Naive thymus-derived CD4-positive, alpha-beta T cell (primary cell): ENCODE measurements around the gene CYLD. TPM values are rescaled to one million over a fixed set of nuclear protein-coding genes. Genes with fewer than 3 reads are reported as not detected.

Experiments used
- ATAC-seq: fragments of 150-1000 bp; cut with Tn5 transposase; 2 replicates; pipeline ENCODE4 v1.10.0; 2021; ENCODE audit warnings: mild to moderate bottlenecking, moderate library complexity
- CTCF ChIA-PET: fragments of 350-600 bp; sonication (Branson Sonifier 250); formaldehyde crosslinking; loops from one replicate; lab custom pipeline; 2021; ENCODE audit warnings: antibody characterized with exemption; lab: Charles Lee
- POLR2A ChIA-PET: fragments of 350-600 bp; sonication (Branson Sonifier 250); formaldehyde crosslinking; loops from one replicate; lab custom pipeline; 2021; ENCODE audit warnings: antibody characterized with exemption, inconsistent platforms; lab: Charles Lee
- DNase-seq, 9 donors: peaks; one replicate each; pipeline versions ENCODE4 v3.0.0 to v3.0.0-alpha.2; 2020 to 2022; ENCODE audit warnings: mixed read lengths in 1 of 9
- H3K27ac ChIP-seq: one replicate; pipeline ENCODE4 v1.7.0; 2013; ENCODE audit warnings: mild to moderate bottlenecking, low read depth, low read length, moderate library complexity
- H3K27me3 ChIP-seq, 2 donors: one replicate each; pipeline ENCODE4 v1.7.0; 2013; ENCODE audit warnings: low read length in 2 of 2, mild to moderate bottlenecking in 2 of 2, moderate library complexity in 2 of 2; ENCODE audit not compliant: control insufficient read depth in 2 of 2, insufficient read depth in 2 of 2
- H3K36me3 ChIP-seq, 3 experiments: 1 replicate in 2 of 3; 2 replicates in 1 of 3; pipeline ENCODE4 v1.7.0; 2013; ENCODE audit warnings: low read length in 3 of 3, mild to moderate bottlenecking in 3 of 3, moderate library complexity in 1 of 3; ENCODE audit not compliant: insufficient read depth in 3 of 3, control insufficient read depth in 2 of 3
- H3K4me1 ChIP-seq, 2 donors: one replicate each; pipeline ENCODE4 v1.7.0; 2013; ENCODE audit warnings: low read length in 2 of 2, mild to moderate bottlenecking in 2 of 2, moderate library complexity in 1 of 2; ENCODE audit not compliant: control insufficient read depth in 2 of 2, insufficient read depth in 2 of 2
- H3K4me3 ChIP-seq: 2 replicates; pipeline ENCODE4 v1.7.0; 2013; ENCODE audit warnings: mild to moderate bottlenecking, low read length
- H3K9me3 ChIP-seq, 3 experiments: 1 replicate in 2 of 3; 2 replicates in 1 of 3; pipeline ENCODE4 v1.7.0; 2013; ENCODE audit warnings: low read length in 3 of 3; ENCODE audit not compliant: control insufficient read depth in 2 of 3
- H3K27ac Mint-ChIP-seq, 9 donors: one replicate each; pipeline ENCODE4 v1.8.0; 2020 to 2022; ENCODE audit warnings: mixed read lengths in 9 of 9, mild to moderate bottlenecking in 8 of 9, moderate library complexity in 5 of 9, inconsistent platforms in 2 of 9
- H3K27me3 Mint-ChIP-seq, 5 donors: one replicate each; pipeline ENCODE4 v1.8.0; 2021 to 2022; ENCODE audit warnings: mixed read lengths in 5 of 5, mild to moderate bottlenecking in 1 of 5
- H3K36me3 Mint-ChIP-seq, 5 donors: one replicate each; pipeline ENCODE4 v1.8.0; 2020 to 2022; ENCODE audit warnings: mixed read lengths in 5 of 5, mild to moderate bottlenecking in 3 of 5, inconsistent platforms in 1 of 5
- H3K4me1 Mint-ChIP-seq, 7 donors: one replicate each; pipeline ENCODE4 v1.8.0; 2020 to 2022; ENCODE audit warnings: mixed read lengths in 7 of 7, mild to moderate bottlenecking in 3 of 7, inconsistent platforms in 1 of 7
- H3K4me3 Mint-ChIP-seq, 10 donors: one replicate each; pipeline ENCODE4 v1.8.0; 2020 to 2022; ENCODE audit warnings: mild to moderate bottlenecking in 10 of 10, mixed read lengths in 10 of 10, moderate library complexity in 6 of 10, inconsistent platforms in 2 of 10
- H3K9me3 Mint-ChIP-seq, 11 donors: one replicate each; pipeline ENCODE4 v1.8.0; 2020 to 2022; ENCODE audit warnings: mixed read lengths in 11 of 11, mild to moderate bottlenecking in 4 of 11, inconsistent platforms in 1 of 11, moderate library complexity in 1 of 11
- intact Hi-C, 2 donors: fragments of 100-400 bp; cut with micrococcal nuclease; formaldehyde crosslinking; loops; one replicate each; pipeline ENCODE4 v1.15.1; 2023
- microRNA-seq: library from miRNA; unstranded; fragments of <30 nt; microRNA quantifications from one replicate; pipeline ENCODE4 v1.2.0, GENCODE V29; 2022; ENCODE audit warnings: borderline microRNAs expressed
- polyA plus RNA-seq, 2 donors: library from polyadenylated mRNA; unstranded; fragments of 300-500 nt; fragmentation: Illumina TruSeq; gene quantifications; one replicate each; pipeline ENCODE4 v1.2.3, GENCODE V29; 2021
- total RNA-seq, 6 experiments: library from RNA in 5 of 6; stranded (reverse) in 5 of 6; gene quantifications; 1 replicate in 5 of 6; 2 replicates in 1 of 6; pipeline ENCODE4 v1.2.3 and lab custom pipeline; 2021 to 2026

The CYLD gene
- total and polyA plus RNA-seq, 7 experiments from 2014 or later: 170 to 393 (median 276) TPM

DNA sequence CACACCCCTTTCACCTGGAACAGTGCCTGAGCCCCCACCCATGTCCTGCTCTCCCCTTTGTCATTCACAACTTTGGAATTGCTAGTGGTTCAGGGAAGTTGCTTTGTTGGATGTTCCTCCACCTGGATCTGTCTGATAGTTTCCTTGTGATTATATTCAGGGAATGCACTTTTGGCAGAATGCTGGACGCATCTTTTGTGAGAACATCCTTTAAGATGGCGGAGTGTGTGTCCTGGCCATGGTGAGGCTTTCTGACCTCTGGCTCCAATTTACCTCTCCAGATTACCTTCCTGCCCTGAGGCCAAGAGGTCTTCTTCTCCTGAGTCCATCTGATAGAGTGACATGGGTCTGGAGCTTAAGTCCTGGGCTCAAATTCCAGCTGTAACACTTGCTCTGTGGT lies 104.6 kb downstream of the CYLD start:
- no peaks in the 10 kb centered on the region for H3K27me3 ChIP-seq
- DNase-seq (no peak), ATAC-seq (no peak)
- Mint-ChIP-seq H3K4me3 (no peak overlapping the region), H3K9me3 (no peaks in the 10 kb centered on the region), H3K27me3 (peaks cover 0 to 39% (median 4%) of the 10 kb centered on the region in 5 donors), H3K36me3 (no peaks in the 10 kb centered on the region), H3K27ac (no peak overlapping the region), H3K4me1 (peaks cover 0 to 10% (median 2%) of the 10 kb centered on the region in 7 donors)
- H3K4me1 ChIP-seq: no peaks in the 10 kb centered on the region
- H3K4me3 ChIP-seq: no peak overlapping the region
- ChIA-PET POLR2A (no interaction called here), CTCF (no interaction called here)
- intact Hi-C loops: no loop called here
- no peaks in the 10 kb centered on the region for H3K36me3 ChIP-seq
- H3K27ac ChIP-seq: no peak overlapping the region
- no peaks in the 10 kb centered on the region for H3K9me3 ChIP-seq

DNA sequence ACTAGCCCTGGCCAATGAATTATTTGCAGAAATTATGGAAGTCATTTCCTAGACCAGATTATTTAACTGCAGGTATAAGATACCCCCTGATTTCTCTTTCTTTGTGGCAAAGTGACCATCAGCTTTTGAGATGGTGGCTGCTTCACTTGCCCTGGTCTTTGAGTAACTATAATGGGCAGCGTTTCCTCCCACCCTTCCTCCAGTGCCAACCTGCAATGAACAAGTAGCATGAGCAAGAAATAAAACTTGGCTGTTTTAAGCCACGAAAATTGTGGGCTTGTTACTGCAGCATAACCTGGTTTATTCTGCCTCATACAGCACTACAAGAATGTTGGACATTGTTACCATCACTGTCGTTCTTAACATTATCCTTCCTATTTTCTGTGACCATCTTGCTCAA lies 105.3 kb downstream of the CYLD start:
- H3K36me3 Mint-ChIP-seq: no peaks in the 10 kb centered on the region
- DNase-seq (no peak), ATAC-seq (no peak)
- H3K4me1 Mint-ChIP-seq: peaks cover 0 to 6% (median 0%) of the 10 kb centered on the region in 7 donors
- intact Hi-C loops: no loop called here
- POLR2A ChIA-PET: interaction anchor here (0.7 kb wide), 1 partner anchor 31 kb away, joined by 3 read pairs; no protein-coding TSS in a partner anchor
- no peaks in the 10 kb centered on the region for H3K36me3 ChIP-seq
- CTCF ChIA-PET: no interaction called here
- H3K27ac Mint-ChIP-seq: no peak overlapping the region
- H3K27me3 ChIP-seq: no peaks in the 10 kb centered on the region
- H3K4me3 Mint-ChIP-seq: no peak overlapping the region
- peaks cover 0 to 36% (median 4%) of the 10 kb centered on the region in 5 donors for H3K27me3 Mint-ChIP-seq
- no peak overlapping the region for H3K27ac ChIP-seq
- H3K4me1 ChIP-seq: no peaks in the 10 kb centered on the region
- H3K4me3 ChIP-seq: no peak overlapping the region
- H3K9me3 Mint-ChIP-seq: no peaks in the 10 kb centered on the region
- H3K9me3 ChIP-seq: no peaks in the 10 kb centered on the region

DNA sequence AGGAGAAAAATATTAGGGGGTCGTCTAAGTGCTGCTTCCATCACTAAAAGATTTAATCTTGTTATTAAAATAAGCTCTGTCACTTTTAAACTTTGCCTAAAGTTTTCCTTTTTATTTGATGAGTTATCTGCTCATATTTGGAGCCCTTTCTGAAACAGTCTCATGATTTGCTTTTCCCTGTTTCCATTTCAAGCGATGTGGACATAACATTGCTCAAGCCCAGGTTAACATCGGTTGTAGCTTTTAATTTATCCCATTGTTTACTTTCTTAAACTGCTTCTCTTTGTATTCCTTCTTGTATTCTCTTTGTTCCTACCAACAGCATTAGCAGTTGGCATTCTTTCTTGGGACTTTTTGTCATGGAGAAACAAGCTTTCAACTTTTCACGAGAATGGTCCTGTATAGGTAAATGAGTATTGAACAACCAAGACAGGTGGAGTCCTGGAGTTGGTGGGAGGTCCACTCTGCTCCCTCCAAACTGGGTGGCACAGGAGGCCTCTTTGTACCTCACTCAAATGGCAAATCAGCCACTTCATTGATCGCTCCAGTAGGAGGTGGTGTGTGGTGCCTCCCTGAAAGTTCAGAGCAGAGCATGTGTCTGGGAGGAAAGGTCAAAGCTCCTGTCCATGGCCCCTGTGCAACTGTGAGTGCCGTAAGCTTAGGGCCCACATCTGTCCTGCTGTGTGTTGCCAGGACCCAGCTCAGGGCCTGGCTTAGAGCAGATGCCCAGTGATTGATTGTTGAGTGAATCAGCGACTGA lies 107.0 kb downstream of the CYLD start:
- Mint-ChIP-seq H3K36me3 (no peaks in the 10 kb centered on the region), H3K27ac (no peak overlapping the region), H3K9me3 (no peaks in the 10 kb centered on the region), H3K4me1 (no peaks in the 10 kb centered on the region), H3K27me3 (peaks cover 0 to 26% (median 12%) of the 10 kb centered on the region in 5 donors), H3K4me3 (no peak overlapping the region)
- ChIA-PET POLR2A (no interaction called here), CTCF (no interaction called here)
- Histone ChIP-seq H3K9me3 (no peaks in the 10 kb centered on the region), H3K27ac (no peak overlapping the region), H3K27me3 (no peaks in the 10 kb centered on the region), H3K4me3 (no peak overlapping the region), H3K36me3 (no peaks in the 10 kb centered on the region), H3K4me1 (no peaks in the 10 kb centered on the region)
- intact Hi-C loops: no loop called here
- ATAC-seq (no peak), DNase-seq (no peak)

Small RNA genes lying within 50 kb of the gene (microRNA-seq; reads per million reads assigned to microRNA genes)
- gene MIR3181: not detected

Other genes starting within 250 kb of the CYLD start
- 1 to 10 TPM; 1.4 to 7.9 (median 6.2) TPM for gene NKD1, start 193.7 kb upstream of the CYLD start, total RNA-seq
- under 1 TPM; 0.36 to 0.99 TPM for gene NKD1, start 193.7 kb upstream of the CYLD start, polyA plus RNA-seq
- 10 to 100 TPM; 32.4 to 94.9 (median 70.8) TPM for gene SNX20, start 60.8 kb upstream of the CYLD start, total RNA-seq
- 10 to 100 TPM; 62.6 to 96.1 TPM for gene SNX20, start 60.8 kb upstream of the CYLD start, polyA plus RNA-seq
- 10 to 100 TPM in 2 of 5 experiments, 1 to 10 TPM in 1, under 1 TPM in 2; 0.49 to 40.5 (median 4.8) TPM for gene NOD2, start 48.5 kb upstream of the CYLD start, total RNA-seq
- gene NOD2, start 48.5 kb upstream of the CYLD start, polyA plus RNA-seq: under 1 TPM; 0.06 TPM